ELF-1 (cell line): ENCODE measurements around the gene ZWILCH.
"Not testable (repeated sequence)": the region's sequence is repeated elsewhere in the genome, so short reads cannot be mapped to it uniquely, and the experiment has no call there.

Experiments
- DNase-seq: peaks from one replicate; pipeline ENCODE4 v3.0.0-alpha.2; 2016; ENCODE audit warnings: low read depth, low spot score

Gene ZWILCH

GRCh38 chr15:66581972-66582537 lies 76.9 kb downstream of the ZWILCH start:
- no peak for DNase-seq

DNA sequence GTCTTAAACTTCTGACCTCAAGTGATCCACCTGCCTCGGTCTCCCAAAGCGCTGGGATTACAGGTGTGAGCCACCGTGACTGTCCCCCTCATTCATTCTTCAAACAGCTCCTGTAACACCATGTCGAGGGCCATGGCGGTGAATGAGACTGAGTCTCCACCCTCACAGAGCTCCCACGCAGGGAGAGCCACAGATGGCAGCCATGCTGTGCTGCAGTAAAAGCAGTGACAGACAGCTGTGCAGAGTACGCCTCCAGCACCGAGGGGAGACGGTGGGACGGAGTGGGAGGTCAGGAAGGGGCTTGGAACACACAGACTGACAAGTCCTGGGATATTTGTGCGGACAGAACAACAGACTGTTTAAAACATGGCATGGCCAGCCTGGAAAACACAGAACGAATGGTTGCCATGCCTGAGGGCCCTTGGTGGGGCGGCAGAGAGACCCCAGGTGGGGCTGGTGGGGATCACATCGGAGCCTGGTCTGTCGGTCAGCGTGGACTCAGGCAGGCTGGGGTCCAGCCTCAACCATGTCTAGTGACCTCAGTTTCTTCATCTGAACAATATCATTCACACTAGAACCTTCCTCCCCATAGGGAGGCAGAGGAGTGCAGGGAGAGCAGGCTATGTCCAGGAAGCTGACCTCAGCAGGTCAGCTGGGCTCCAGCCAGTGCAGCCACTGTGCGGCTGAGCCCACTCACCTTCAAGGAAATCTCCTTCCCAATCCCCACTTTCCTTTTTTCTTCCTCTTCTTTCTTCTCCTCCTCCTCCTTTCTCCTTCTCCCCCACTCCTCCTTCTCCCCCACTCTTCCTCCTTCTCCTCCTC lies 81.2 kb downstream of the ZWILCH start:
- DNase-seq: no peak

DNA sequence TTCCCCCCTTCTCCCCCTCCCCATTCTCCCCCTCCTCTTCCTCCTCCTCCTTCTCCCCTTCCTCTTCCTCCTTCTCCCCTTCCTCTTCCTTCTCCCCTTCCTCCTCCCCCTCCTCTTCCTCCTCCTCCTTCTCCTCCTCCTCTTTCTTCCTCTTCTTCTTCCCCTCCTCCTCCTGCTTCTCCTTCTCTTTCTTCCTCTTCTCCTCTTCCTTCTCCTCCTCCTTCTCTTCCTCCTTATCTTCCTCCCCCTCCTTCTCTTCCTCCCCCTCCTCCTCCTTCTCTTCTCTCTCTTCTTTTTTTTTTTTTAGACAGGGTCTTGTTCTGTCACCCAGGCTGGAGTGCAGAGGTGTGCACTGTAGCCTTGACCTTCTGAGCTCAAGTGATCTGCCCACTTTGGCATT lies 81.9 kb downstream of the ZWILCH start:
- no peak for DNase-seq

GRCh38 chr15:66587749-66588148 lies 82.6 kb downstream of the ZWILCH start:
- DNase-seq: no peak

GRCh38 chr15:66588537-66588936 lies 83.4 kb downstream of the ZWILCH start:
- peak; percentile 39 for DNase-seq

- no peak for DNase-seq
Measured at GRCh38 chr15:66588971-66589370, 83.8 kb downstream of the ZWILCH start.

GRCh38 chr15:66589429-66589828 lies 84.3 kb downstream of the ZWILCH start:
- DNase-seq: not testable (repeated sequence)

- DNase-seq: no peak
Measured at GRCh38 chr15:66590435-66590834, 85.3 kb downstream of the ZWILCH start.

GRCh38 chr15:66591322-66591862 lies 86.3 kb downstream of the ZWILCH start:
- DNase-seq: no peak

- DNase-seq: peak; percentile 86
Measured at GRCh38 chr15:66592505-66593218, 87.5 kb downstream of the ZWILCH start.

- no peak for DNase-seq
Measured at GRCh38 chr15:66593219-66593780, 88.2 kb downstream of the ZWILCH start.

GRCh38 chr15:66594344-66594743 lies 89.2 kb downstream of the ZWILCH start:
- DNase-seq: no peak

GRCh38 chr15:66594836-66595235 lies 89.7 kb downstream of the ZWILCH start:
- no peak for DNase-seq

DNA sequence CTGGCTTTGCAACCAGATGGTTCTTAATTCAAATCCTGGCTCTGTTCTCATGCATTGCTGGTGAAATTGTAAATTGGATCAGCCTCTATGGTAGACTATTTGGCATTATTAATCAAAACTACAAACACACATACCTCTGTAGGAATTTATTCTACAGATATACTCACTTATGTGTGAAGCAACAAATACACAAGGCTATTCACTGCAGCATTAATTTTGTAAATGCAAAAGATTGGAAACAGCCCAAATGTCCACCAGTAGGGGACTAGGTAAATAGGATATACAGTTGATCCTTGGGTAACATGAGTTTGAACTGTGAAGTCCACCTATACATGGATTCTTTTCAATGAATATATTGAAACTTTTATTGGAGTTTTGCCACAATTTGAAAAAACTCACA lies 90.2 kb downstream of the ZWILCH start:
- DNase-seq: no peak

- no peak for DNase-seq
Measured at GRCh38 chr15:66595931-66596545, 90.9 kb downstream of the ZWILCH start.

- DNase-seq: no peak
Measured at GRCh38 chr15:66598095-66598815, 93.1 kb downstream of the ZWILCH start.
